Forelimb muscle (tissue), 1 donor: Measurements from ENCODE around the gene SLC39A11. TPM values are rescaled to one million over a fixed set of nuclear protein-coding genes. Genes with fewer than 3 reads are reported as not detected.
"Not testable (repeated sequence)": the region's sequence is repeated elsewhere in the genome, so short reads cannot be mapped to it uniquely, and the experiment has no call there.

Source experiments
- DNase-seq: peaks from one replicate; pipeline ENCODE4 v3.0.0-alpha.2; 2013; ENCODE audit warnings: low read depth
- polyA plus RNA-seq: library from polyadenylated mRNA; unstranded; fragments of 120-200 nt; gene quantifications from one replicate; pipeline ENCODE4 v1.2.1, GENCODE V29; 2013; ENCODE audit not compliant: insufficient read length

The SLC39A11 gene
- polyA plus RNA-seq, 1 donor = 11.9 TPM

DNA sequence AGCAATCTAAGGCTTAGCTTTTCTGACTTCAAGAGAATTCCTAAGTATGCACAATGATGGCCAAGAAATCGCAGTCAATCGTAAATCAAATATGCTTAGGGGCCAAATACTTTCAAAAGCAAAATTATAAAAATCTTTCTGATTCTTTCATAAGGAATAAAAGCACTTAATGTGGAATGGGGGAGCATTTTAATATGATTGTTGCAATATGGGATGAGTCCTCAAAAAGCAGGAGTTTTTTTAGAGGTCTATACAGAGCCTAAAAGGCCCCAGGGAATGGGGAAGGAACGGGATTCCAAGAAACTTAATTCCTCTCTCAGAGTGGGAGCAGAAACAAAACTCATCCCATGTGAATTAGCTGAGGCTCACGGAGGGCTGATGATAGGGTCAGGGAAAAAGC is 14.7 kb upstream of the SLC39A11 start:
- DNase-seq = no peak

DNA sequence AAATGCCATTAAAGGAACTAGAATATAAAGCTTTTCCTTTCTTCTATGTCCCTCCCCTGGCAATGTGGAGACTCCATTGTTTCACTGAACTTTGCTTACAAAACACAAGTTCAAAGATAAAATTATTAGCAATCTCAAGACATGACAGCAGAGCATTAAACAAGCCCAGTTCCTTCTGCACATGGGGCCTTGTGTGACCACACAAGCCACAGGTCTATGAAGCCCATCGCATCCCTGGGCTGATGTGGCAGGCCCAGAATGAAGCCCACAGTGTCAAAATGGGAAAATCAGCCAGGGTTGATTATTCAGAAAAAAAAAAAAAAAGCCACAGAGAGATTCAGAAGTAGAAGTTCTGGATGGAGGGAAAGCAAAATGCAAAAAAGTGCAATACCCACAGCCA is 12.9 kb upstream of the SLC39A11 start:
- no peak for DNase-seq

DNA sequence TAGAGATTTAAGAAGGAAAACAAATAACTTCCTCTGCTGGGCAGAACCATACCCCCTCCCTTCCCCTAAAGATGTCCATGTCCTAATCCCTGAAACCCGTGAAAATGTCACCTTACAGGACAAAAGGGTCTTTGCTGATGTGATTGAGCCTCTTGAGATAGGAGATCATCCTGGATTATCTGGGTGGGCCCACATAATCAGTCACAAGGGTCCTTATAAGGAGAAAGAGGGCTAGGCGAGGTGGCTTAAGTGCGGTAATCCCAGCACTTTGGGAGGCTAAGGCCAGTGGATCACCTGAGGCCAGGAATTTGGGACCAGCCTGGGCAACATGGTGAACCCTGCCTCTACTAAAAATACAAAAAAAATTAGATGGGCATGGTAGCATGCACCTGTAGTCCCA is 12.0 kb upstream of the SLC39A11 start:
- no peak for DNase-seq

DNA sequence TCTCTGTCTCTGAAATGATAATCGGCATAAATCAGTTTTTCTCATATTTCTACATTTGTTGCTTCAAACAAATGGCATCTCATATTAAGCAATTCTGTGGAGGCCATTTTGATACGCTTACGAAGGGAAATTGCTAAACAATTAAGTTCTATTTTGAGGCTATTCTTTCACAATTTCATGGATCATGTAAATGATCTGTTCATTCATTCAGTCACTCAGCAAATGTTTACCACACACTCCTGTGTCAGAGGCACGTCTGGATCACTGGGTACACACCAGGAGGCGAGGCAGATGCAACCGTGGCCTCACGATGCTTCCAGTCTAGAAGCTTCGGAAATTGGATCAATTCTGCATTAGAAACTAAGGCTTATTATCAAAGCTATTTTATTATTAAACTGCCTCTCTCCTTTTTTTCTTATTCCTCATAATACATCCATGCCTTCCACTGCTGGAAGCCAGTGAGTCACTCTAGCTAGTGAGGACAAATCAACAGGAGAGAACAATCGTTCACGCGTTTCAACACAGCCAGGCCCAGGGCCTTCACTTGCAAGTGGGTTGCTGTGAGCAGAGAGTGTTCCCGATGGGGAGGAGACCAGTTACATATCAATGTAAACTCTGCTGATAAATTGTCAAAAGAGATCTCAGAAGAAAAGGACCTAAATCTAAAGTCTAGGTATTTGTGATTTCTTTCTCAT is 11.3 kb upstream of the SLC39A11 start:
- no peak for DNase-seq

DNA sequence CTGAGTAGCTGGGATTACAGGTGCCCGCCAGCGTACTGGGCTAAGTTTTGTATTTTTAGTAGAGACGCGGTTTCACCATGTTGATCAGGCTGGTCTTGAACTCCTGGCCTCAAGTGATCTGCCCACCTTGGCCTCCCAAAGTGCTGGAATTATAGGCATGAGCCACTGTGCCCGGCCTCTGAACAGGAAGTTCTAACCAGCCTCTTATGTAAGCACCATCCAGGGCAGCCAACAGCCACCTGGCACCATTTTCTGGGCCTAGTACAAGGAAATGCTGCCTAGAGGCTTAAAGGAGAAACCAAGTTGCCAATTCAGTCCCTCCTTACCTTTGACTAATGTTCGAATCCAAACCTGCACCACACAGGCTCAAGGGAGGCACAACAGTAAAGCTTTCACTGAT is 8.5 kb upstream of the SLC39A11 start:
- DNase-seq = no peak

- DNase-seq = no peak
Observed at GRCh38 chr17:73100363-73100762, 7.9 kb upstream of the SLC39A11 start.

DNA sequence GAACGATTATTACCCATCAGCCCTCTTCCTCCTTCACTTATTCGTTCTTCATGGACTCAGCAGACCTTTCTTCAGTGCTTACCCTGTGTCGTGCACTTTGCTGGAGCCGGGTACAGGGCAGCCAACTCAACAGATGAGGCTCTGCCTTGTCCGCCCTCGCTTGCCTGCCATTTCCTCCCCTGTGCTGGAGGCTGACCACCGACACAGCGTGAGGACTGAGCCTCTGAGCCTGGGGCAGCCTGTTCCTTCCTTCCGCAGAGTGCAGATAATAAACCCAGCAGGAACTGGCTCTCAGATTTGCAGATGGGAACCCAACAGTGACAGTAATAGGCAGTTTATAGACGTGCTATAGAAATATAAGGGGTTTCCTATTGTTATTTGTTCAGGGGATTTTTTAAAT is 7.0 kb upstream of the SLC39A11 start:
- DNase-seq = no peak

DNA sequence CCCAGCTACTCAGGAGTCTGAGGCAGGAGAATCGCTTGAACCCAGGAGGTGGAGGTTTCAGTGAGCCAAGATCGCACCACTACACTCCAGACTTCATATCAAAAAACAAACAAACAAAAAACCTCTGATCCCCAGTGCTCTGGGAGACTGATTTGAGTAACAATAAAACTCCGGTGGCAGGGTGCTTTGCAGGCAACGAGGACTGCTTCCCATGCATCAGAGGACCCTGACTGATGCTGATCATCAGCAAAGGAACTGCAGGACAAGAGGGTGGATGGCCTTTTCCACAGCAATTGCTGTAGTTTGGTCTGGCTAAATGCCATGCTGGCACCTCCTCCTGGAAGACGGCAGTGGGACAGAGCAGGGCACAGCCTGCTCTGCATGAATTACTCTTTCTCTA is 6.4 kb upstream of the SLC39A11 start:
- no peak for DNase-seq

- not testable (repeated sequence) for DNase-seq
Observed at GRCh38 chr17:73097973-73098765, 5.7 kb upstream of the SLC39A11 start.

DNA sequence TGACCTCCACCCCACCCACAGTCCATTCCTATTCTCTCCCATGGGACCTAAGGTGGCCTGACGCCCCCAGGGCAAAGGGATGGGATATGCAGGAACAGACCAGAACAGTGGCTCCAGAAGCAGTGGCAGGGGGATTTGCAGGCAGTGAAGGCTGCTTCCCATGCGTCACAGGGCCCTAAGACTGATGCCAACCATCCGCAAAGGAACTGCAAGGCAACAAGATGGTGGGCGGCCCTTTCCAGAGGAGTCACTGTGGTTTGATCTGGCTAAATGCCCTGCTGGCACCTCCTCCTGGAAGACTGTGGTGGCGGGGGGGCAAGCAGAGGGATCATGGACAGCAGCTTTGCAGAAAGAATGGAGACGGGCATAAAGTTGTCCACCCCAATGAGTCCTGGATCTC is 4.4 kb upstream of the SLC39A11 start:
- no peak for DNase-seq

- no peak for DNase-seq
Observed at GRCh38 chr17:73096211-73096610, 3.7 kb upstream of the SLC39A11 start.

DNA sequence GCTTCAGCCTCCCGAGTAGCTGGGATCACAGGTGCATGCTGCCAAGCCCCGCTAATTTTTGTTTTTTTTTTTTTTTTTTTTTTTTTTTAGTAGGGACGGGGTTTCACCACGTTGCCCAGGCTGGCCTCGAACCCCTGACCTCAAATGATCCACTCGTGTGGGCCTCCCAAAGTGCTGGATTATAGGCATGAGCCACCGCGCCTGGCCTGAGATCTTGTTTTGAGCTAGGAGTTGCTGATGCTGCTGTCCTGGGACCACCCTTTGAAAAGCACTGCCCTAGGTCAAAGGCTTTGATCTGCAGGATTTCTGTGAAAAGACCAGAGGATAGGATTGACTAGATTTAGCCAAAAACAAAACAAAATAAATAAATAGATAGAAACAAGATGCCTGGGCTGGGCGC is 798 bp upstream of the SLC39A11 start:
- DNase-seq = no peak

DNA sequence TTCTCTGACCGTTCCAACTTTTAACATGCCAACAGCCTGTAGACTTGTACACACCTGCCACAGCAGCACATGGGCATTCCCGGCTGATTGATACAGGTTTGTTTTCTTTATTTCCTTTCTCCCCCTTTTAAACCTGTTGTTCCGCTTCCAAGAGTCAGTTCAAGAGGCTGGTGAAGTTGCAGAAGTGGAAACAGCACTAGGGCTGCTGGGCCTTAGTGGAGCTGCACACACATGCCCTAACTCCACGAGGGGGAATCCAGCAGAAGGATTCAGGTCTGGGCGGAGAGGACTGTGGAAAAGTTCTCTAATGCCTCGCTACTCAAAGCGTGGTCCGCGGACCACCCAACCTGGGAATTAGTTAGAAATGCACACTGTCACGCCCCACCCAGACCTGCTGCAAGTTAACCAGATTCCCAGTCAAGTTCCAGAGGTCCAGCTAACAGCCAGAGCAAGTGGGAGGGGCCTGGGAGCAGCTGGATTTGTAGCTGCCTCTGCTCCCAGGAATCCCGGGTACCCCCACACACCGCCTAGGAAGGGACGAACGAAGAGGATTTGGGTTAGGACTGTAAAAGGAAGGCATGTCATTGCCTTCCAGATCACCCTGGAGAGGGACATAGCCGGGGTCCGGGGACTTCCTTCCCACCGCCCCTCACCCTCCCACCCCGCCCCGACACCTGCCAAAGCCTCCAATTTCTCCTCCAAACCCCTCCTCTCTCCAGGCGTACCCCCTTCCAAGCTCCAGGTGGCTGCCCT is 542 bp downstream of the SLC39A11 start:
- no peak for DNase-seq

DNA sequence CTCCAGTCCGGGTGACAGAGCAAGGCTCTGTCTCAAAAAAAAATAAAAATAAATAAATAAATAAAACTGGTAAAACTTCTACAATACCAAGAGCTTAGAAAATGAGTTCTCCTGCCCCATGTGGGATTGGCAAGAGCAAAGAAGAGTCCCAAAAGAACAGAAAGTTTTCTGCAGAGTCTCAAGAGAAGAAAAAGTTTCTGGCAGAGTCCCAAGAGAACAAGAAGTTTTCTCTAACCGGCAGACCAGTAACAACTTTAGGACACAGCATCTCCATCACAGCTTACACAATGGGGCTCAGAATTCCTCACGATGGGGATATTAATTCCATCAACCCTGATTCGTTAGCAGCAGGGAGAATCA is 1.1 kb downstream of the SLC39A11 start:
- DNase-seq = no peak

- DNase-seq = no peak
Observed at GRCh38 chr17:73090396-73091202, 1.9 kb downstream of the SLC39A11 start.

- DNase-seq = no peak
Observed at GRCh38 chr17:73089322-73090317, 2.9 kb downstream of the SLC39A11 start.

DNA sequence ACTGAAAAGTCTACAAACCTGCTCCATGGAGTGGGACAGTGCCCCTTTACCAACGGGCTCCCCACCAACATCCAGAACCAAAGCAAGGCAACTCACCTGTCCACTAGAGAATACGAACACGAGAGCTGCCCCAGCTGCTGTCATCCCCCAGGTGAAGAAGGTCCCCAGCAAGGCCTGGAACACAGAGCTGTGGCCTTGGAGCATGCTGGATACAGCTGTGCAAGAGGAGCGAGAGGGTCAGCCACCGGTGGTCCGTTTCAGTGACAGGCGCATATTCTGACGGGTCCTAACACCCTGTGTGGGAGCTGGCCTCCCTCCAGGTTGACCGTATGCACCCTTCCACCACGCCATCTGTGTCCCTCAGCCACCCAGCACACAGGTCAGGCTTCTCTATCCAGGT is 3.9 kb downstream of the SLC39A11 start:
- no peak for DNase-seq

DNA sequence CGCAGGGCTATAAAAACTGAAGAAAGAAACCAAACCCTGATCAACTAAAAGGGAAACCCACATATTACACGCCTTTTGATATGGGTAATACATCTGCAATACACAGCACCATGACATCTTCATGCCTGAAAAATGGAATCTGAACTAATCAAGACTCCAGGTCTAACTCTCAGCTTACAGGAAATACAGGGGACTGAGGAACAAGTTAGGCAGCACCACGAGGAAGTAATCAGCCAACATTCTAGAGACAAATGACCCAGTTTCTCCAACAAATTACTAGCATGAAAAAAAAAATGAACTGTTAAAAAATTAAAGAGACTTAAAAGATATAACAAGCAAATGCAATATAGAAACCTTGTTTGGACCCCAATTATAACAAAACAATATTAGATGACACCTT is 9.1 kb downstream of the SLC39A11 start:
- DNase-seq = no peak

DNA sequence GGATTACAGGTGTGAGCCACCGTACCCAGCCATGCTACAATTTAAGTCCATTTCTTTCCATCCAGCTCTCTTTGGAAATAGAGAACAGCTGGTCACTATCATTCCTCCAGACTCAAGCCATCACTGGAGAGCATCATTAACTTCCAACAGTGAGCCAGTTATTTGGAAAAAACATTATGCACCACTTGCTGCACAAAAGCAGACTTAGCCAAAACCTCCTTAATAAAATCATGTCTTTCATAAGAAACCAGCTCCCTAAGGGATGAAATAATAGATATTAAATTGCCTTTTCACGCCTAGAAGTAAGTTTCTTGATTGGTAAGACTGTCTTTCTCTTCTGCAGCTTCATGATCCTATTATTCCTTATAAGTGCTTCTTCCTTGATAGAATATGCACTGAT is 17.9 kb downstream of the SLC39A11 start:
- no peak for DNase-seq

GRCh38 chr17:73072219-73072962 is 20.1 kb downstream of the SLC39A11 start:
- no peak for DNase-seq
